ENCODE data around the gene CPD. TPM values are rescaled to one million over a fixed set of nuclear protein-coding genes. Genes with fewer than 3 reads are reported as not detected.

CPD gene
- polyA plus RNA-seq, 1 donor (not counting 4 experiments of a cell fraction or from before 2014, with no cell fraction given), result 30.5 TPM

DNA sequence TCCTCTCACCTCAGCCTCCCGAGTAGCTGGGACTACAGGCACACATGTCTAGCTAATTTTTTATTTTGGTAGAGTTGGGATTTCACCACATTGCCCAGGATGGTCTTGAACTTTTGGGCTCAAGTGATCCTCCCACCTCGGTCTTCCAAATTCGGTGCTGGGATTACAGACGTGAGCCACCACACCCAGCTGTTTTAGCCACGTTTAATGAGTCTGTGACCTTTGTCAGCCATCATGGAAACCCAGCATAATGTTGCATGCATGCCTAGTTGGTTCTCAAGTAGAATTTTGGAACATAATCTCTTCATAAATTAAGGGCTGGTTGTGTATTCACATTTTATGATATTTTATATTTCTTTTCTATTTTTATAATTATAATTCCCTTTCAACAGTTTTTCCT, 140.4 kb downstream of the CPD start:
- Histone ChIP-seq H3K4me3 (ENCODE audit: control insufficient read depth in 2 of 3, extremely low read depth in 1 of 3, insufficient read depth in 2 of 3, low read depth in 1 of 3, low read length in 3 of 3) (no peak overlapping the region), H3K36me3 (ENCODE audit: control insufficient read depth in 2 of 2, extremely low read depth in 1 of 2, insufficient read depth in 2 of 2, low read length in 2 of 2) (peaks cover 7 to 11% of the 10 kb centered on the region in 2 experiments), H3K79me2 (ENCODE audit: control insufficient read depth, insufficient read depth, low read length) (no peaks in the 10 kb centered on the region), H3K27me3 (ENCODE audit: control insufficient read depth, extremely low read depth, insufficient read depth, low read length) (no peaks in the 10 kb centered on the region), H3K27ac (ENCODE audit: control insufficient read depth, insufficient read depth, low read length) (peak overlapping the region; percentile 26), H3K4me2 (ENCODE audit: control insufficient read depth, extremely low read depth, insufficient read depth, low read depth, low read length) (no peak overlapping the region), H3K9me1 (ENCODE audit: control insufficient read depth, extremely low read depth, insufficient read depth, low read length) (no peaks in the 10 kb centered on the region), H3K9ac (ENCODE audit: control insufficient read depth, extremely low read depth, insufficient read depth, low read length) (no peak overlapping the region), H4K20me1 (ENCODE audit: control insufficient read depth, extremely low read depth, insufficient read depth, low read length) (peaks cover 2% of the 10 kb centered on the region), H3K4me1 (ENCODE audit: control insufficient read depth, extremely low read depth, insufficient read depth, low read length) (peaks cover 17% of the 10 kb centered on the region), H2AFZ (ENCODE audit: control insufficient read depth, low read length) (no peak overlapping the region), H3K9me3 (ENCODE audit: control insufficient read depth, low read depth, low read length) (no peaks in the 10 kb centered on the region)
- TF ChIP-seq, protein P1, sequence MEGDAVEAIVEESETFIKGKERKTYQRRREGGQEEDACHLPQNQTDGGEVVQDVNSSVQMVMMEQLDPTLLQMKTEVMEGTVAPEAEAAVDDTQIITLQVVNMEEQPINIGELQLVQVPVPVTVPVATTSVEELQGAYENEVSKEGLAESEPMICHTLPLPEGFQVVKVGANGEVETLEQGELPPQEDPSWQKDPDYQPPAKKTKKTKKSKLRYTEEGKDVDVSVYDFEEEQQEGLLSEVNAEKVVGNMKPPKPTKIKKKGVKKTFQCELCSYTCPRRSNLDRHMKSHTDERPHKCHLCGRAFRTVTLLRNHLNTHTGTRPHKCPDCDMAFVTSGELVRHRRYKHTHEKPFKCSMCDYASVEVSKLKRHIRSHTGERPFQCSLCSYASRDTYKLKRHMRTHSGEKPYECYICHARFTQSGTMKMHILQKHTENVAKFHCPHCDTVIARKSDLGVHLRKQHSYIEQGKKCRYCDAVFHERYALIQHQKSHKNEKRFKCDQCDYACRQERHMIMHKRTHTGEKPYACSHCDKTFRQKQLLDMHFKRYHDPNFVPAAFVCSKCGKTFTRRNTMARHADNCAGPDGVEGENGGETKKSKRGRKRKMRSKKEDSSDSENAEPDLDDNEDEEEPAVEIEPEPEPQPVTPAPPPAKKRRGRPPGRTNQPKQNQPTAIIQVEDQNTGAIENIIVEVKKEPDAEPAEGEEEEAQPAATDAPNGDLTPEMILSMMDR (optimal IDR thresholded peaks at IDR 0.05 in 1 of 3, IDR thresholded peaks at IDR 0.05 in 1 of 3, conservative IDR thresholded peaks at IDR 0.05 in 1 of 3; ENCODE audit: extremely low read depth in 1 of 3, insufficient read depth in 2 of 3, low read length in 3 of 3), result no peak
- TF ChIP-seq EZH2 (IDR thresholded peaks at IDR 0.05; ENCODE audit: low read length), result no peak
- dilution Hi-C loops (cut with MboI; ENCODE audit: extremely low pct_ligation_motif_present, low sequenced_read_pairs), result no loop called here
- DNase-seq (ENCODE audit: low read depth, low spot score), result no peak
- no peak for FAIRE-seq

Small RNA genes lying within 50 kb of the gene (small RNA-seq; reads per million reads assigned to genes)
- gene RF00019 (ENCODE audit: insufficient read length in 3 of 3, low read depth in 3 of 3, low replicate concordance in 1 of 3) (0 reads per million in 3 experiments), gene RNU6-990P (ENCODE audit: insufficient read length in 3 of 3, low read depth in 3 of 3, low replicate concordance in 1 of 3) (0 reads per million in 3 experiments)

Other genes starting within 250 kb of the CPD start
- 0.01 TPM in 1 of 3 replicates, not detected in the others for gene SLC6A4, start 143.2 kb upstream of the CPD start, polyA plus RNA-seq
- 1.7 to 4.2 TPM (median 3.5 TPM) in 3 replicates for gene BLMH, start 87.0 kb upstream of the CPD start, polyA plus RNA-seq
- not detected in 3 replicates for gene TMIGD1, start 44.9 kb upstream of the CPD start, polyA plus RNA-seq
- 17.3 to 32.6 TPM (median 24.5 TPM) in 3 replicates for gene GOSR1, start 98.5 kb downstream of the CPD start, polyA plus RNA-seq

All from keratinocyte (primary cell).